ENCODE results near the gene SFXN3.

Gene SFXN3

GRCh38 chr10:101071267-101071884 is 40.3 kb downstream of the SFXN3 start:
- no peaks in the 10 kb centered on the region for H3K79me2 ChIP-seq (ENCODE audit: insufficient read depth, low read length)
- ATAC-seq (ENCODE audit: insufficient read depth, low read depth) (no peak), DNase-seq (no peak)
- no peak for TF ChIP-seq CTCF (IDR thresholded peaks at IDR 0.05; ENCODE audit: borderline replicate concordance, extremely low read depth, low read length, poor library complexity, severe bottlenecking)
- TF ChIP-seq EZH2 (IDR thresholded peaks at IDR 0.05; ENCODE audit: borderline replicate concordance, low read depth, low read length, severe bottlenecking) = no peak
- no peak overlapping the region for H2AFZ ChIP-seq (ENCODE audit: low read depth, low read length)
- H3K4me1 ChIP-seq (ENCODE audit: insufficient read depth, low read length) = peaks cover 8% of the 10 kb centered on the region
- H4K20me1 ChIP-seq (ENCODE audit: insufficient read depth, low read length) = no peaks in the 10 kb centered on the region
- no peak overlapping the region for H3K9ac ChIP-seq (ENCODE audit: low read depth, low read length)
- H3K27ac ChIP-seq (ENCODE audit: low read length) = no peak overlapping the region
- no peaks in the 10 kb centered on the region for H3K9me3 ChIP-seq (ENCODE audit: insufficient read depth, low read length, severe bottlenecking)
- no peak overlapping the region for H3K4me2 ChIP-seq (ENCODE audit: insufficient read depth, low read length)
- no peaks in the 10 kb centered on the region for H3K36me3 ChIP-seq (ENCODE audit: insufficient read depth, low read length)
- H3K27me3 ChIP-seq (ENCODE audit: insufficient read depth, low read length, poor library complexity) = peaks cover 16% of the 10 kb centered on the region
- H3K4me3 ChIP-seq (ENCODE audit: low read depth in 1 of 2, low read length in 2 of 2) = no peak overlapping the region

- no peaks in the 10 kb centered on the region for H3K36me3 ChIP-seq (ENCODE audit: insufficient read depth, low read length)
- no peak overlapping the region for H3K9ac ChIP-seq (ENCODE audit: low read depth, low read length)
- ATAC-seq (ENCODE audit: insufficient read depth, low read depth) = no peak
- no peaks in the 10 kb centered on the region for H3K9me3 ChIP-seq (ENCODE audit: insufficient read depth, low read length, severe bottlenecking)
- H3K4me2 ChIP-seq (ENCODE audit: insufficient read depth, low read length) = no peak overlapping the region
- peaks cover 8% of the 10 kb centered on the region for H3K4me1 ChIP-seq (ENCODE audit: insufficient read depth, low read length)
- no peak for DNase-seq
- no peaks in the 10 kb centered on the region for H4K20me1 ChIP-seq (ENCODE audit: insufficient read depth, low read length)
- no peak overlapping the region for H2AFZ ChIP-seq (ENCODE audit: low read depth, low read length)
- TF ChIP-seq EZH2 (IDR thresholded peaks at IDR 0.05; ENCODE audit: borderline replicate concordance, low read depth, low read length, severe bottlenecking) (no peak), CTCF (IDR thresholded peaks at IDR 0.05; ENCODE audit: borderline replicate concordance, extremely low read depth, low read length, poor library complexity, severe bottlenecking) (no peak)
- H3K27me3 ChIP-seq (ENCODE audit: insufficient read depth, low read length, poor library complexity) = peaks cover 17% of the 10 kb centered on the region
- H3K27ac ChIP-seq (ENCODE audit: low read length) = no peak overlapping the region
- H3K4me3 ChIP-seq (ENCODE audit: low read depth in 1 of 2, low read length in 2 of 2) = no peak overlapping the region
- H3K79me2 ChIP-seq (ENCODE audit: insufficient read depth, low read length) = no peaks in the 10 kb centered on the region
Measured at GRCh38 chr10:101071885-101072433, 40.9 kb downstream of the SFXN3 start.

GRCh38 chr10:101072923-101073322 is 41.9 kb downstream of the SFXN3 start:
- H3K9me3 ChIP-seq (ENCODE audit: insufficient read depth, low read length, severe bottlenecking) = no peaks in the 10 kb centered on the region
- H3K36me3 ChIP-seq (ENCODE audit: insufficient read depth, low read length) = no peaks in the 10 kb centered on the region
- H3K27me3 ChIP-seq (ENCODE audit: insufficient read depth, low read length, poor library complexity) = peaks cover 17% of the 10 kb centered on the region
- ATAC-seq (ENCODE audit: insufficient read depth, low read depth) = no peak
- no peak for DNase-seq
- no peak overlapping the region for H3K27ac ChIP-seq (ENCODE audit: low read length)
- no peak overlapping the region for H3K4me3 ChIP-seq (ENCODE audit: low read depth in 1 of 2, low read length in 2 of 2)
- TF ChIP-seq CTCF (IDR thresholded peaks at IDR 0.05; ENCODE audit: borderline replicate concordance, extremely low read depth, low read length, poor library complexity, severe bottlenecking) (no peak), EZH2 (IDR thresholded peaks at IDR 0.05; ENCODE audit: borderline replicate concordance, low read depth, low read length, severe bottlenecking) (no peak)
- no peak overlapping the region for H2AFZ ChIP-seq (ENCODE audit: low read depth, low read length)
- H3K9ac ChIP-seq (ENCODE audit: low read depth, low read length) = no peak overlapping the region
- no peaks in the 10 kb centered on the region for H3K79me2 ChIP-seq (ENCODE audit: insufficient read depth, low read length)
- H3K4me2 ChIP-seq (ENCODE audit: insufficient read depth, low read length) = no peak overlapping the region
- no peaks in the 10 kb centered on the region for H4K20me1 ChIP-seq (ENCODE audit: insufficient read depth, low read length)
- no peaks in the 10 kb centered on the region for H3K4me1 ChIP-seq (ENCODE audit: insufficient read depth, low read length)

All from DND-41 (cell line).